SK-N-SH treated with all-trans-retinoic acid at 6 μM for 48 hours (cell line): ENCODE data around the gene ZNF57.
"Not testable (repeated sequence)": the region's sequence is repeated elsewhere in the genome, so short reads cannot be mapped to it uniquely, and the experiment has no call there.

Source experiments
- ATAC-seq: fragments of 200-7000 bp; cut with Tn5 transposase; 3 replicates; pipeline ENCODE4 v1.9.1; 2020; ENCODE audit warnings: mild to moderate bottlenecking, moderate library complexity
- ARNTL ChIP-seq: fragments of 450-650 bp; formaldehyde crosslinking; IDR thresholded peaks from 2 replicates; pipeline ENCODE4 v1.5.0; 2020; ENCODE audit warnings: low read depth, mild to moderate bottlenecking, moderate library complexity, borderline replicate concordance
- BACH2 ChIP-seq: fragments of 250-450 bp; sonication (Bioruptor Pico); IDR thresholded peaks from 2 replicates; pipeline ENCODE4 v1.9.0; 2021; ENCODE audit warnings: mild to moderate bottlenecking, borderline replicate concordance
- CREB5 ChIP-seq: fragments of 250-450 bp; sonication (Bioruptor Pico); IDR thresholded peaks from 2 replicates; pipeline ENCODE4 v1.5.1; 2020; ENCODE audit warnings: low read depth, mild to moderate bottlenecking, moderate library complexity
- GLIS3 ChIP-seq: fragments of 250-450 bp; sonication (Bioruptor Pico); IDR thresholded peaks from 2 replicates; pipeline ENCODE4 v1.5.0; 2020; ENCODE audit warnings: mild to moderate bottlenecking, moderate library complexity
- ISL1 ChIP-seq: fragments of 250-450 bp; sonication (Bioruptor Pico); IDR thresholded peaks from 2 replicates; pipeline ENCODE4 v2.1.2; 2022; ENCODE audit warnings: mild to moderate bottlenecking, moderate library complexity
- PATZ1 ChIP-seq: fragments of 250-450 bp; sonication (Bioruptor Pico); IDR thresholded peaks from 2 replicates; pipeline ENCODE4 v1.8.0; 2020; ENCODE audit warnings: mild to moderate bottlenecking, moderate library complexity, borderline replicate concordance
- POU6F1 ChIP-seq: fragments of 250-450 bp; sonication (Bioruptor Pico); IDR thresholded peaks from 2 replicates; pipeline ENCODE4 v1.8.0; 2021; ENCODE audit warnings: low read depth, mild to moderate bottlenecking, moderate library complexity, borderline replicate concordance
- PPARA ChIP-seq: fragments of 250-450 bp; sonication (Bioruptor Pico); IDR thresholded peaks from 2 replicates; pipeline ENCODE4 v1.5.0; 2020; ENCODE audit warnings: mild to moderate bottlenecking, borderline replicate concordance
- RARB ChIP-seq: fragments of 250-450 bp; sonication (Bioruptor Pico); IDR thresholded peaks from 2 replicates; pipeline ENCODE4 v1.8.0; 2021; ENCODE audit warnings: mild to moderate bottlenecking, moderate library complexity
- TCF4 ChIP-seq: fragments of 250-450 bp; sonication (Bioruptor Pico); IDR thresholded peaks from 2 replicates; pipeline ENCODE4 v1.8.0; 2021; ENCODE audit warnings: mild to moderate bottlenecking, moderate library complexity, borderline replicate concordance
- TOX ChIP-seq: fragments of 250-450 bp; sonication (Bioruptor Pico); IDR thresholded peaks from 2 replicates; pipeline ENCODE4 v1.8.0; 2021; ENCODE audit warnings: mild to moderate bottlenecking, moderate library complexity, borderline replicate concordance
- TSHZ2 ChIP-seq: fragments of 250-450 bp; sonication (Bioruptor Pico); IDR thresholded peaks from 2 replicates; pipeline ENCODE4 v1.5.0; 2020; ENCODE audit warnings: mild to moderate bottlenecking, moderate library complexity
- ZC3H10 ChIP-seq: fragments of 250-450 bp; sonication (Bioruptor Pico); IDR thresholded peaks from 2 replicates; pipeline ENCODE4 v1.5.1; 2021; ENCODE audit warnings: mild to moderate bottlenecking, moderate library complexity
- ZFP3 ChIP-seq: fragments of 250-450 bp; sonication (Bioruptor Pico); IDR thresholded peaks from 2 replicates; pipeline ENCODE4 v1.5.0; 2020; ENCODE audit warnings: mild to moderate bottlenecking, moderate library complexity
- ZFP30 ChIP-seq: fragments of 450-650 bp; formaldehyde crosslinking; IDR thresholded peaks from 2 replicates; pipeline ENCODE4 v1.5.0; 2022; ENCODE audit warnings: mild to moderate bottlenecking, moderate library complexity
- ZNF565 ChIP-seq: fragments of 450-650 bp; formaldehyde crosslinking; conservative IDR thresholded peaks from 2 replicates; pipeline ENCODE4 v1.5.0; 2020; ENCODE audit warnings: low read depth, mild to moderate bottlenecking, moderate library complexity
- ZNF70 ChIP-seq: fragments of 450-650 bp; formaldehyde crosslinking; IDR thresholded peaks from 2 replicates; pipeline ENCODE4 v1.5.0; 2020; ENCODE audit warnings: mild to moderate bottlenecking, moderate library complexity
- ZNF8 ChIP-seq: fragments of 450-650 bp; formaldehyde crosslinking; IDR thresholded peaks from 2 replicates; pipeline ENCODE4 v1.5.0; 2020; ENCODE audit warnings: mild to moderate bottlenecking, moderate library complexity

Gene ZNF57

GRCh38 chr19:2866495-2867024 is 34.2 kb upstream of the ZNF57 start:
- no peak for TF ChIP-seq GLIS3
- no peak for TF ChIP-seq ARNTL (CRISPR knock-in tag)
- no peak for ATAC-seq

GRCh38 chr19:2867025-2867991 is 33.4 kb upstream of the ZNF57 start, which contains the start of gene ZNF556:
Gene ZNF556 (plus strand): TSS chr19:2867335. CDS start chr19:2867422, 87 bp downstream.
- peak; percentile 99 for ATAC-seq
- no peak for TF ChIP-seq RARB (CRISPR knock-in tag)
- TF ChIP-seq ZFP30 (CRISPR knock-in tag), result no peak
- no peak for TF ChIP-seq TCF4
- TF ChIP-seq PPARA (CRISPR knock-in tag), result 0 out of 2 replicates have a peak, but pooled peaks have one; percentile 29
- TF ChIP-seq CREB5 (CRISPR knock-in tag), result no peak
- peak; percentile 78; the same call in 1 of the 2 replicates for TF ChIP-seq TSHZ2
- no peak for TF ChIP-seq TOX (CRISPR knock-in tag)
- no peak for TF ChIP-seq ISL1

GRCh38 chr19:2869618-2870017 is 31.1 kb upstream of the ZNF57 start:
- TF ChIP-seq ISL1 (no peak), RARB (CRISPR knock-in tag) (no peak), PATZ1 (CRISPR knock-in tag) (no peak)
- TF ChIP-seq, all 23 proteins: peak for 0
- ATAC-seq, result no peak

- ATAC-seq, result not testable (repeated sequence)
These were observed 28.6 kb upstream of the ZNF57 start for GRCh38 chr19:2872175-2872574.

GRCh38 chr19:2877398-2878331 is 23.1 kb upstream of the ZNF57 start:
- no peak for ATAC-seq
- TF ChIP-seq TCF4 (no peak), ZC3H10 (CRISPR knock-in tag) (no peak), GLIS3 (no peak), RARB (CRISPR knock-in tag) (no peak), POU6F1 (CRISPR knock-in tag) (no peak), CREB5 (CRISPR knock-in tag) (no peak), BACH2 (CRISPR knock-in tag) (no peak), ARNTL (CRISPR knock-in tag) (no peak), ZFP3 (CRISPR knock-in tag) (no peak), PATZ1 (CRISPR knock-in tag) (no peak), ZNF565 (CRISPR knock-in tag) (no peak), ZNF8 (CRISPR knock-in tag) (no peak), ZFP30 (CRISPR knock-in tag) (no peak), ZNF70 (CRISPR knock-in tag) (no peak)
